NT2/D1 (cell line): Measurements from ENCODE around the gene UBR4.

Source experiments
- DNase-seq: peaks from one replicate; pipeline ENCODE4 v3.0.0-alpha.2; 2011; ENCODE audit warnings: low read depth, low spot score
- H3K27me3 ChIP-seq: 2 replicates; pipeline ENCODE4 v1.6.0; 2011; ENCODE audit warnings: mild to moderate bottlenecking; ENCODE audit not compliant: insufficient read length, insufficient read depth
- H3K36me3 ChIP-seq: 2 replicates; pipeline ENCODE4 v1.6.1; 2011; ENCODE audit warnings: mild to moderate bottlenecking, low read length, mixed read lengths; ENCODE audit not compliant: insufficient read depth, insufficient read length
- H3K4me1 ChIP-seq: 2 replicates; pipeline ENCODE4 v1.5.1; 2011; ENCODE audit not compliant: insufficient read depth, insufficient read length
- H3K4me3 ChIP-seq: 2 replicates; pipeline ENCODE4 v1.5.1; 2011; ENCODE audit warnings: low read depth; ENCODE audit not compliant: insufficient read length
- H3K9ac ChIP-seq: 2 replicates; pipeline ENCODE4 v1.6.0; 2011; ENCODE audit warnings: low read depth; ENCODE audit not compliant: insufficient read length
- H3K9me3 ChIP-seq: 2 replicates; pipeline ENCODE4 v1.5.1; 2011; ENCODE audit warnings: mild to moderate bottlenecking, low read length; ENCODE audit not compliant: insufficient read depth
- SUZ12 ChIP-seq: IDR thresholded peaks from 2 replicates; pipeline ENCODE4 v1.6.1; 2011; ENCODE audit not compliant: insufficient read length, insufficient read depth; ENCODE audit errors: extremely low read depth
- YY1 ChIP-seq: IDR thresholded peaks from 2 replicates; pipeline ENCODE4 v1.6.1; 2011; ENCODE audit not compliant: insufficient read length, insufficient read depth
- ZNF274 ChIP-seq: IDR thresholded peaks from 2 replicates; pipeline ENCODE4 v1.6.1; 2011; ENCODE audit warnings: mild to moderate bottlenecking, low read depth, low read length

Gene UBR4

DNA sequence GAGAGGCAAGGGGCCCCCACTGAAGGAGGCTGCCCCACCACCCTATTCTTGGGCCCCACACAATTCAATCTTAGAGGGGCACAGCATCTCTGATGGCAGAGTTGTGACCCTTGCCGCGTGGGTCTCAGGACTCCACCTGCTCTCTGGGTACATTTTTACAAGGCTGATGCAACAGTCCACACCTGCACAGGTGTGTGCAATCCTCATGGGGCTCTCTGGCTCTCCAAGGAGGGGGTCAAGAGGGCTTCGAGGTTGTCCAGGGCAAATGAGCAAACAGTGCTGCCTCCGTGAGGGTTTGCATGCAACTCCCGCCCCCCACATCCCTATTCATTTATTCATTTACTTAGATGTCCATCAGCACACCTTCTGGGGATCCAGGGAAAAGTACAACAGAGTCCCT is 172.0 kb downstream of the UBR4 start:
- Histone ChIP-seq H3K4me3 (no peak overlapping the region), H3K4me1 (peaks cover 3% of the 10 kb centered on the region), H3K36me3 (no peaks in the 10 kb centered on the region), H3K27me3 (no peaks in the 10 kb centered on the region), H3K9ac (no peak overlapping the region), H3K9me3 (no peaks in the 10 kb centered on the region)
- TF ChIP-seq YY1, result no peak
- no peak for TF ChIP-seq ZNF274
- TF ChIP-seq SUZ12, result no peak
- DNase-seq, result no peak

GRCh38 chr1:19037659-19038058 is 172.4 kb downstream of the UBR4 start:
- H3K27me3 ChIP-seq, result no peaks in the 10 kb centered on the region
- peaks cover 3% of the 10 kb centered on the region for H3K4me1 ChIP-seq
- no peak overlapping the region for H3K9ac ChIP-seq
- H3K36me3 ChIP-seq, result no peaks in the 10 kb centered on the region
- TF ChIP-seq ZNF274, result no peak
- no peak for TF ChIP-seq YY1
- TF ChIP-seq SUZ12, result no peak
- H3K4me3 ChIP-seq, result no peak overlapping the region
- DNase-seq, result no peak
- no peaks in the 10 kb centered on the region for H3K9me3 ChIP-seq

DNA sequence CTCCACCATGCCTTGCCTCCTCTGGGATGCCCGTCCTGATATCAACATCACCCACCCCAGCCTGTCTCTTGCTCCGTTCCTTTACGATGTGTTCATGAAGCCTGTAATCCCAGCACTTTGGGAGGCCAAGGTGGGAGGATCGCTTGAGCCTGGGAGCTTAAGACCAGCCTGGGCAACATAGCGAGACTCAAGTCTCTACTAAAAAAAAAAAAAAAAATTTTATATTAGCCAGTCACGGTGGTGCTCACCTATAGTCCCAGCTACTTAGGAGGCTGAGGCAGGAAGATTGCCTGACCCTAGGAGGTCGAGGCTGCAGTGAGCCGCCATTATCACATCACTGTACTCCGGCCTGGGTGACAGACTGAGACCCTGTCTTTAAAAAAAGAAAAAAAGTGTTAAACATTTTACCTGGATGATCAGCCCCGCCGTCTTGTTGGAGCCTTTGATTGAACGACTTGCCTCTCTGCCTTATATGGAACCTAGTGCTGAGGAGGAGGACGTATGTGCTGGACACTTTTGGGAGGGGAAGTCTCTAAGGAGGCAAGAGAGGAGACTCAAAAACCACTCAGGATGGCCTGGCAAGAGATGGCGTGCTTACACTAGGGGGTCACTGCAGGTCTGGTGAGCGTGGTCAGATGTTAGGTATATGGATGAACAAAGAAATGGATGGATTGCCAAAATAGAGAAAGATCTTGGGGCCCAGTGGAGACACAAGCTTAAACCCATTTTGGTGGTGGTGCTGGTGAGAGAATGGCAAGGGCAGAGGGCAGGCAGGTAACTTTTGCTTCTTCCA is 173.1 kb downstream of the UBR4 start:
- Histone ChIP-seq H3K9ac (no peak overlapping the region), H3K4me1 (peaks cover 7% of the 10 kb centered on the region), H3K27me3 (no peaks in the 10 kb centered on the region), H3K36me3 (no peaks in the 10 kb centered on the region), H3K9me3 (no peaks in the 10 kb centered on the region), H3K4me3 (no peak overlapping the region)
- TF ChIP-seq SUZ12 (no peak), YY1 (no peak), ZNF274 (no peak)
- DNase-seq, result no peak

DNA sequence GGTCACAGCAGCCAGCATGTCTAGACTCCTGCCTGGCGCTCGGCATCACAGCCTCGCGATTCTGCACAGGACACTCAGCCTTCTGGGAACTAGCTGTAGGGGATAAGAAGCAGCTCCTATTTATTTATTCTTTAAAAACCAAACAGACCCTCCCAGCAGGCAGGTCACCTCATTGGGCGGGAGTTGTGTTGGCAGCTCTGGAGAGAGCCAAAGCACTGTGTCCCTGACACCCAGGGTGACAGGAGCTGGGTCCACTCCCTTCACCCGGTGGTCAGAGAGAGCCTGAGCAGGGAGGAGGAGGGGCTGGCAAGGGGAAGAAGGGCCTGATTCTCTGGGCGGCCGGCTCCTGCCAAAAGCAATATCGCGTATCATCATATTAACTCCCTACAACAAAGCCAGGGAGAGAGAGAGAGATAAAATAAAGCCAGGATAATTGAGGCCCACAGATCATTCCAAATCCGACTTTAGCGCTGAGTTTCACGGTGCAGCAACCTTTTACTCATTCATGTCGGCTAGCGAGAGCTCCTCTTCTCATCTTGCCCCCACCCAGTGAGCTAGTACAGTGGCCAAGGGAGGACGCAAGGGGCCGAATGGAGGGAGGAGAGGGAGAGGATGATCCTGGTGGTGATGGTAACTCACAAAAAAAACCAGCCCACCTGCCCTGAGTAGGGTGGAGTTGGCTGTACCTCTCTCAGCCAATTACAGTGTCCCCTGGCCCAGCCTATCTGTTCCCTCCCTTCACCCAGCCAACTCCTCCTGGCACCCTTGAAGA is 173.8 kb downstream of the UBR4 start:
- H3K9ac ChIP-seq, result no peak overlapping the region
- H3K27me3 ChIP-seq, result no peaks in the 10 kb centered on the region
- no peak for TF ChIP-seq ZNF274
- TF ChIP-seq YY1, result no peak
- TF ChIP-seq SUZ12, result no peak
- DNase-seq, result no peak
- H3K4me1 ChIP-seq, result peaks cover 7% of the 10 kb centered on the region
- H3K36me3 ChIP-seq, result no peaks in the 10 kb centered on the region
- no peaks in the 10 kb centered on the region for H3K9me3 ChIP-seq
- H3K4me3 ChIP-seq, result no peak overlapping the region

GRCh38 chr1:19035377-19036040 is 174.6 kb downstream of the UBR4 start:
- DNase-seq, result no peak
- Histone ChIP-seq H3K36me3 (no peaks in the 10 kb centered on the region), H3K9me3 (no peaks in the 10 kb centered on the region), H3K4me3 (no peak overlapping the region), H3K9ac (no peak overlapping the region), H3K27me3 (no peaks in the 10 kb centered on the region), H3K4me1 (peaks cover 7% of the 10 kb centered on the region)
- TF ChIP-seq YY1 (no peak), ZNF274 (no peak), SUZ12 (no peak)

DNA sequence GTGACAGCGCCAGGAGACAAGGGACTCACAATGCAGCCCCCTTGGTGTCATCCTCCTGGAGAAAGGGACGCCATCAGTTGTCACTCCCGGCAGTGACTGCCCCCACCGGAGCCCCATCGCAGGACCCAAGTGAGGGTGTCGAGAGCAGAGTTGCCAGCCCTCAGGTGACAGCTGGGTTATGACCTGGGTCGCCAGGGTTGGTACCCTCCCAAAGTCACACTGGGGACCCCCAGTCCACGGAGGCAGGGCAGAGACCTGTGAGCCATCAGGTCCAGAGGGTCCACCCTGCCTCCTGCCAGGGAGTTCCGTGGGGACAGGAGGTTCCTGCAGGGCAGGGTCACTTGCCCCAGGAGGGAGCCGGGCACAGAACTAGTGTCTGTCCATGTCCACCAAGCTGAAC is 175.3 kb downstream of the UBR4 start:
- Histone ChIP-seq H3K9me3 (no peaks in the 10 kb centered on the region), H3K27me3 (no peaks in the 10 kb centered on the region), H3K9ac (no peak overlapping the region), H3K36me3 (no peaks in the 10 kb centered on the region), H3K4me1 (peaks cover 7% of the 10 kb centered on the region), H3K4me3 (no peak overlapping the region)
- no peak for DNase-seq
- TF ChIP-seq ZNF274 (no peak), SUZ12 (no peak), YY1 (no peak)
